Medulla oblongata (tissue), 1 donor: Measurements from ENCODE around the gene IQGAP1.
"Not testable (repeated sequence)": the region's sequence is repeated elsewhere in the genome, so short reads cannot be mapped to it uniquely, and the experiment has no call there.

Experiments
- DNase-seq: peaks from one replicate; pipeline ENCODE4 v3.0.0-alpha.2; 2015; ENCODE audit errors: extremely low spot score

Gene IQGAP1, protein sequence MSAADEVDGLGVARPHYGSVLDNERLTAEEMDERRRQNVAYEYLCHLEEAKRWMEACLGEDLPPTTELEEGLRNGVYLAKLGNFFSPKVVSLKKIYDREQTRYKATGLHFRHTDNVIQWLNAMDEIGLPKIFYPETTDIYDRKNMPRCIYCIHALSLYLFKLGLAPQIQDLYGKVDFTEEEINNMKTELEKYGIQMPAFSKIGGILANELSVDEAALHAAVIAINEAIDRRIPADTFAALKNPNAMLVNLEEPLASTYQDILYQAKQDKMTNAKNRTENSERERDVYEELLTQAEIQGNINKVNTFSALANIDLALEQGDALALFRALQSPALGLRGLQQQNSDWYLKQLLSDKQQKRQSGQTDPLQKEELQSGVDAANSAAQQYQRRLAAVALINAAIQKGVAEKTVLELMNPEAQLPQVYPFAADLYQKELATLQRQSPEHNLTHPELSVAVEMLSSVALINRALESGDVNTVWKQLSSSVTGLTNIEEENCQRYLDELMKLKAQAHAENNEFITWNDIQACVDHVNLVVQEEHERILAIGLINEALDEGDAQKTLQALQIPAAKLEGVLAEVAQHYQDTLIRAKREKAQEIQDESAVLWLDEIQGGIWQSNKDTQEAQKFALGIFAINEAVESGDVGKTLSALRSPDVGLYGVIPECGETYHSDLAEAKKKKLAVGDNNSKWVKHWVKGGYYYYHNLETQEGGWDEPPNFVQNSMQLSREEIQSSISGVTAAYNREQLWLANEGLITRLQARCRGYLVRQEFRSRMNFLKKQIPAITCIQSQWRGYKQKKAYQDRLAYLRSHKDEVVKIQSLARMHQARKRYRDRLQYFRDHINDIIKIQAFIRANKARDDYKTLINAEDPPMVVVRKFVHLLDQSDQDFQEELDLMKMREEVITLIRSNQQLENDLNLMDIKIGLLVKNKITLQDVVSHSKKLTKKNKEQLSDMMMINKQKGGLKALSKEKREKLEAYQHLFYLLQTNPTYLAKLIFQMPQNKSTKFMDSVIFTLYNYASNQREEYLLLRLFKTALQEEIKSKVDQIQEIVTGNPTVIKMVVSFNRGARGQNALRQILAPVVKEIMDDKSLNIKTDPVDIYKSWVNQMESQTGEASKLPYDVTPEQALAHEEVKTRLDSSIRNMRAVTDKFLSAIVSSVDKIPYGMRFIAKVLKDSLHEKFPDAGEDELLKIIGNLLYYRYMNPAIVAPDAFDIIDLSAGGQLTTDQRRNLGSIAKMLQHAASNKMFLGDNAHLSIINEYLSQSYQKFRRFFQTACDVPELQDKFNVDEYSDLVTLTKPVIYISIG (N-terminal part only)

DNA sequence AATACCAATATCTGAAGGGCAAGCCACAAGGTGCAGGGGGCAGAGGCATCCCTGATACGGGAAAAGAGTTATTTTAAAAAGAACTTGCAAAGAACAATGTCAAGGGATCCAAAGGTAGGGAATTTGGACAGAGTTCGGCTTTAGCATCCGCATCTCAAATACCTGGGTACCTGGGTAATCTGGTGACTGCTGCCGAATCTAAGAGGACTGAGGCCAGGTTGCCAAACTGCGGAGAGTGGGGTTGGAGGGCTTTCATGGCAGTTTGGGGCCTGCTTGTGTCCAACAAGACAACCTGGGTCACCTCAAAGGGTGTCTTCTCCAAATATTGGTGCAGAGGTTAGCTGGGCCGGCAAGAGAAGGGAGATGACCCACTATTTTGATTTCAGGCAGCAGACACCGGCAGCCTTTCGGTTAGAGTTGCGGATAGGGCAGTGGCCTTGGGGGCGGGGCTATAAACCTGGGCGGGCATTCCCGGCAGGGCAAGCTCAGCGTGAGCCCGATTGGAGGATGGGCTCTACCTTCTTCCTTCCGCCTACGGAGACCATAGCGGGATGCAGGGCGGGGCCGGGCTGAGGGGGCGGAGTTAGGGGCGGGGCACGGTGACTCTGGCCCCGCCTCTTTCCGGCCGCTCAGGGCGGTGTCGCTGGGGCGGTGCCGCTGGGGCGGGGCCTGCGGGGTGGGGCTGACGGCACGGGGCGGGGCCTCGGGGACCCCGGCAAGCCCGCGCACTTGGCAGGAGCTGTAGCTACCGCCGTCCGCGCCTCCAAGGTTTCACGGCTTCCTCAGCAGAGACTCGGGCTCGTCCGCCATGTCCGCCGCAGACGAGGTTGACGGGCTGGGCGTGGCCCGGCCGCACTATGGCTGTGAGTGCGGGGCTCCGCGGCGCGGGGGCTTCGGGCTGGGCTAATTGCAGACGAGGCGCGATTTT lies at the start of gene IQGAP1:
TSS of gene IQGAP1 (plus strand) at position 709 of the 928 bp plus-strand sequence. CDS start at position 809, 100 bp downstream.
- DNase-seq = peak; percentile 96

- no peak for DNase-seq
Observed at GRCh38 chr15:90338532-90338931, 49.5 kb upstream of the IQGAP1 start.

GRCh38 chr15:90340345-90340744 lies 47.7 kb upstream of the IQGAP1 start:
- DNase-seq = no peak

DNA sequence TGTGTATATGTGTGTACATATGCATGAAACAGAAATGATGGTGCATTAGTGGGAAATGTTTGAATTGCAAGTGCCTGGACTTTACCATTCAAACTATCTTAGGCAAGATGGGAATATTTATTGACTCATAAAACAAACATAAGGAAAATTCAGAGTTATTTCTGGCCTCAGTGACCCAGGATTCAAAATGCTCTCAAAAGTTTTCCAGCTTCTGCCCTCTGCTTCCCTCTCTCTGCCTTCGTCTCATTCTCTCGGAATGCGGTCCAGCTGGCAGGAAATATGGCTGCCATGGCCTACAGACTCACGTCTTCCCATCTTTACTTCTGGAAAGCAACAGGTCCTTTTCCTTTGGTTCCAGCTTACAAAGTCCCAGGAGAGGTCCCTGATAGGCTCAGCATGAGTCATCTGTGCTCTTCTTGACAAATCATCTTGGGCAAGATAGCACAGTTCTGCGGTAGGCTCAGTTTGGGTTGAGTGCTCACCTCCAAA lies 44.7 kb upstream of the IQGAP1 start:
- DNase-seq = no peak

- DNase-seq = peak; percentile 39
Observed at GRCh38 chr15:90344662-90345061, 43.4 kb upstream of the IQGAP1 start.

DNA sequence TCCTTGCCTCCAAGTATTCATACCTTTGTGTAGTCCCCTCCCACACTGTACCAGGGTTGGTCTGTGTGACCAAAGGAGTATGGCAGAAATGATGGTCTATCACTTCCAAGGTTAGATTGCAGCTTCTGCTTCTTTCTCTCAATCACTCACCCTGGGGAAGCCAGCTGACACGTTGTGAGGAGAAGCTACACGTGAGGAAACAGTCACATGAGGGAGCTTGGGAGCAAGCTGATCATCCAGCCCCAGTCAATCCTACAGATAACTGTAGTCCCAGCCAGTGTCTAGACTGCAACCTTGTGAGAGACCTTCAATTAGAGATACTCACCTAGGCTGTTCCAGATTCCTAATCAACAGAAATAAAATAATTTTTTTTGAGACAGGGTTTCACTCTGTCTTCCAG lies 42.2 kb upstream of the IQGAP1 start:
- DNase-seq = no peak

GRCh38 chr15:90347431-90348065 lies 40.5 kb upstream of the IQGAP1 start:
- DNase-seq = not testable (repeated sequence)

GRCh38 chr15:90348456-90348855 lies 39.6 kb upstream of the IQGAP1 start:
- DNase-seq = no peak

DNA sequence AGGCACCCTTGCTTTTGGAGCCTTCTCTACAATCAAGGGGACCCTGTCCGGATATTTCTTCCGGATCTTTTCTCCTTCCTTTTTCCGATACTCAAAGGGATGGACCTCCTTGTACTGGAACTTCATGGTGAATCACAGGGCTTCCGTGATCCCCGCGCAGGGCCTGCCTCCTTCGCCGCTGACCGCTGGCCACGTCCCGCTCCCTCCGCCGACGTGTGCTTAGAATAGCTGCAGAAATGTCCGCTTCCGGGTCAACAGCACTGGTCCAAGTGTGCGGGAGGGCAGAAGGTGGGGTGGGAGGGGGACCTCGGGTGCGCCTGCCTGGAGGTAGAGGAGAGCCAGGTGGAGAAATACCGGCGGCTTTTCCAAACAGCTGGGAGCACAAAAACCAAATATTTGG lies 39.0 kb upstream of the IQGAP1 start:
- DNase-seq = no peak

DNA sequence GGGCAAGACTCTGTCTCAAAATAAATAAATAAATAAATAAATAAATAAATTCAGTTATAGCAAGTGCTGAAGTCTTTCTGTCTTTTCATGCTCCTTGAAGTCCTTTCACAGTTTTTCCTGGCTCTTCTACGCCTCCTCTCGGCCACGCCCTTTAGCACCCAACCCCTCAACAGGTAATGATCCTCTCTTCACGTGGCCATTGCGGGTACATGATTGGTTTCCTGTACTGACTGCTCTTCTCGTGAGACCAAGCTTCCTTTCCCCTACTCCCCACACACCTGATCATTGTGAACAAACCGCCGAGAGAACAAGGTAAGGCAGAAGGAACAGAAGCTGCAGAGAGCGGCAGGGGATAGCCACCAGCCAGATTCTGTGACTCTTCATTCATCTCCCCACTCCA lies 38.2 kb upstream of the IQGAP1 start:
- no peak for DNase-seq

DNA sequence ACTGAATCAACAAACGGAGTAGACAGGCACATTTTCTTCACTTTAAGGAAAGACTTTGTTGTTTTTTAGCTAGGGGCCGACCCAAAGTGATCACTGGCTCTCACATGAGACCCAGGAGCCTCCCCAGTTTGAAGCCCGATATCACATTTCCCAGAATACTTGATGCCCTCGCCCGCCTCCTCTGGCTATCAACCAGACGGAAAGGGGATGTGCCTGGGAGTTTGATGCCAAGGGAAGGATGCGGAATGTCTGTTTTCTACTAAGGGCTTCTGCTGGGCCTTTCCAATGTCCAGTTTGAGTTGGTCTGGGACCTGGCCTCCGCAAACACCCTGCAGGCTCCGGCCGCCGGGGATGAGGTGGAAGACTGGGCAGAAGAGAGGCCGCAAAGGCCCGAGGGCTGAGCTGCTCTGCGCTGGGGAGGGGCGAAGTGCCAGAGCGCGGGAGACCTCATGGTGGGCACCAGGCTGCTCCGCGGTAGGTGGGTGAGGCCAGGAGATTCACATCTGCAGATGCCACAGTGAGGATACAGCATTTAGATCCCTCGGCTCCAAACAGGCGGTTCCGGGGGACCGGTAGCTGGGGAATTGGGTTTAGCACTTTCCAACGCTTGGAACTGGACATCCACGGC lies 36.4 kb upstream of the IQGAP1 start:
- DNase-seq = no peak

- DNase-seq = peak; percentile 99
Observed at GRCh38 chr15:90352107-90352893, 35.7 kb upstream of the IQGAP1 start, which contains the start of gene ZNF774. Gene ZNF774, plus strand, starts transcription at chr15:90352284. Its CDS starts 2,377 bp downstream, at chr15:90354661.

GRCh38 chr15:90354986-90355385 lies 33.1 kb upstream of the IQGAP1 start:
- DNase-seq = no peak

- no peak for DNase-seq
Observed at GRCh38 chr15:90358124-90359033, 29.7 kb upstream of the IQGAP1 start.

- no peak for DNase-seq
Observed at GRCh38 chr15:90360746-90361145, 27.3 kb upstream of the IQGAP1 start.

DNA sequence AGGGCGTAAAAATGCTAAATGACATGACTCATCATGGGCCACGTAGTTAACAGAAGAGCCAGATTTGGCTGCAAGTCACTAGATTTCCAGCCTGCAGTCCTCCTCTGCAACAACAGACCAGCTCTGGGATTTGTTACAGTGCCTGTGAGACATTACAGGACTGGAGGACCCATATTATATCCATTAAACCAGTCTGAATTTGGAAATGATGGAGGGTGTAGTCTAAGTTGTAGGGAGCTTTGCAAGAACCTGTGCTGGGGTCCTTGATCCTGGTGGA lies 25.2 kb upstream of the IQGAP1 start:
- DNase-seq = no peak

GRCh38 chr15:90364251-90364650 lies 23.8 kb upstream of the IQGAP1 start:
- DNase-seq = no peak
